GM19238 (cell line): ENCODE results near the gene MZF1.

Experiments used
- DNase-seq: peaks from one replicate; pipeline ENCODE4 v3.0.0; 2011; ENCODE audit warnings: low spot score; ENCODE audit not compliant: insufficient read length

Gene MZF1

DNA sequence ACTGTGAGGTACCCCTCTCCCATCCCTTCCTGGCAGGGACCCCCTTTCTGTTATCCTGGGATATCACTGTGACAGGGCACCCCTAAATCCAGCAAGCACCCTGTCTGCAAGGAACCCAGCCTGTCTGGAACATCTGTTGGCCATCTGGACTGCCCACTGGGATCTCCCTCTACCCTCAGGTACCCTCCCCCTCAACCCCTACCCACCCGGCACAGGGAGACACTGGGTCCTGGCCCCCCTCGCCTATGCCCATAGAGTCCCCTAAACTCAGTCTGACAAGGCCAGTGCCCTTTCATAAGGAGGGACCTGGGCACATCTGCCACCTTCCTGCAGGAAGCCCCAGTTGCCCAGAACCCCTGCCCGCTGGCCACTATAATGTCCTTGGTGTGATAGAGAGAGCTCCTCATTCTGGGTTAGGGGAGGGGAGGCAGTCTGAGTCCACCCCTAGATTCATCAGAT lies 58.5 kb downstream of the MZF1 start:
- DNase-seq = no peak

GRCh38 chr19:58513694-58514563 lies 59.2 kb downstream of the MZF1 start:
- DNase-seq = peak; percentile 95

DNA sequence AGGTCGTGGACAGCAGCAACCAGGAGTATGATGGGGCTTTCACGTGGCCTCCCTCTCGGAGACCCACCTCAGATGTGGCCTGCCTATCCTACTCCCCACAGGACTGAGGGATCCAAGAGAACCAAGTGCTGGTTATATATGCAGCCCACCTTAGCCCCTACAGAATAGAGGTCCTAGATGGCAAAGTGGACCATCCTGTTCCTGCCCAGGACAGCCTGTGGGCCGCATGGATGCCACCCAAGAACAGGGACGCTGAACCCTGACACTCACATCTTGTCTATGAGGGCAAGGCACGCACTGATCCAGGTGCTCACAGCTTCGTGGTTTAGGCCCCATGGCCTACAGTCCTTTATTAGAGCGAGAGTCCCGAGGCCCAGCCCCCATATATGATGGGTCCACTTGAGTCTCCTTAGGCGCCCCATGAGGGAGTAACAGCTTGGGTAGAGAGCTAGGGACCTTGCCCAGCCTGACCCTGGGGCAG lies 59.9 kb downstream of the MZF1 start:
- no peak for DNase-seq
